Kidney (tissue), 14 donors: Measurements from ENCODE around the gene ADAMTS19. TPM values are rescaled to one million over a fixed set of nuclear protein-coding genes. Genes with fewer than 3 reads are reported as not detected.

Experiments
- DNase-seq, 5 donors: peaks; one replicate each; pipeline ENCODE4 v3.0.0-alpha.2; 2013 to 2020
- FAIRE-seq: peaks from 2 replicates; lab custom pipeline; 2012; peaks lifted over from hg19 to GRCh38; lab: Jason Lieb, UNC
- H3K27ac ChIP-seq, 2 donors: one replicate each; pipeline ENCODE4 v1.7.0; 2013; ENCODE audit warnings: low read depth in 2 of 2, low read length in 2 of 2, inconsistent platforms in 1 of 2
- H3K27me3 ChIP-seq: one replicate; pipeline ENCODE4 v1.7.1; 2013; ENCODE audit warnings: low read length, inconsistent platforms; ENCODE audit not compliant: control insufficient read depth, insufficient read depth
- H3K36me3 ChIP-seq, 3 donors: one replicate each; pipeline versions ENCODE4 v1.7.0 to v1.7.1; 2013; ENCODE audit warnings: low read length in 3 of 3, control low read depth in 1 of 3, inconsistent platforms in 1 of 3; ENCODE audit not compliant: insufficient read depth in 3 of 3, control insufficient read depth in 2 of 3
- H3K4me1 ChIP-seq, 3 donors: one replicate each; pipeline versions ENCODE4 v1.7.0 to v1.7.1; 2013; ENCODE audit warnings: low read length in 3 of 3, inconsistent platforms in 1 of 3, low read depth in 1 of 3; ENCODE audit not compliant: control insufficient read depth in 2 of 3, insufficient read depth in 2 of 3
- H3K4me3 ChIP-seq, 3 donors: one replicate each; pipeline versions ENCODE4 v1.7.0 to v1.8.1; 2013; ENCODE audit warnings: low read length in 3 of 3, control low read depth in 1 of 3, inconsistent platforms in 1 of 3
- H3K9ac ChIP-seq, 3 donors: one replicate each; pipeline versions ENCODE4 v1.7.0 to v1.7.1; 2013; ENCODE audit warnings: low read length in 3 of 3, control low read depth in 1 of 3, inconsistent platforms in 1 of 3
- H3K9me3 ChIP-seq, 3 donors: one replicate each; pipeline versions ENCODE4 v1.7.0 to v1.7.1; 2013; ENCODE audit warnings: low read length in 3 of 3, control low read depth in 1 of 3, inconsistent platforms in 1 of 3; ENCODE audit not compliant: control insufficient read depth in 2 of 3, insufficient read depth in 1 of 3
- intact Hi-C: fragments of 100-400 bp; cut with DNase I; formaldehyde crosslinking; loops from one replicate; pipeline ENCODE4 v1.11.1; 2022
- polyA plus RNA-seq: library from polyadenylated mRNA; stranded (reverse); fragments of 350-450 nt; fragmentation: Illumina TruSeq; extraction: RNeasy Lipid Tissue Mini Kit (QIAGEN cat#74804); gene quantifications from one replicate; pipeline ENCODE4 v1.2.3, GENCODE V29; 2014; ENCODE audit warnings: low read depth, low replicate concordance; ENCODE audit not compliant: insufficient read depth
- total RNA-seq: library from RNA; stranded (reverse); fragmentation: NEBNext Ultra II Directional; extraction: Animal tissue kit (Norgen Biotek cat#: 25700); gene quantifications from one replicate; pipeline ENCODE4 v1.2.1, GENCODE V29; 2021
- TF ChIP-seq, protein P1 (sequence below): IDR thresholded peaks from 3 replicates; pipeline ENCODE4 v1.5.1; 2012; ENCODE audit warnings: mild to moderate bottlenecking, moderate library complexity, borderline replicate concordance; ENCODE audit not compliant: insufficient read depth; ENCODE audit errors: extremely low read depth
- donor health status: control.
- donor health status: control.
- donor health status: control.
- donor health status: control.
- donor health status: control.
- donor health status: DM: yes; HTN: yes; CAD: no.
- donor health status: Normal renal cell carcinoma (clear cell type).

ADAMTS19 gene
- total and polyA plus RNA-seq, 2 donors from 2014 or later = 0.73 TPM; not detected in 1

DNA sequence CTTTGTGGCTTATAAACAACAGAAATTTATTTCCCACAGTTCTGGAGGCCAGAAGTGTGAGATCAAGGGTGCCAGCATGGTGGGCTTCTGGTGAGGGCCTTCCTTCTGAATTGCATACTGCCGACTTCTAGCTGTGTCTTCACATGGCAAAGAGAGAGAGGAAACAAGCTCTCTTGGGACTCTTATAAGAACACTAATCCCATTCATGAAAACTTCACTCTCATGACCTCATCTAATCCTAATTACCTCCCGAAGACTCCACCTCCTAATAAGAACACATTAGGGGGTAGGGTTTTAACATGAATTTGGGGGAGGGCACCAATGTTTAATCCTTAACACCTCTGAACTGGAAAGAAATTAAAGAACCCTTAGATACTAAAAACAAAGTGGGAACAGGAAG lies 211.9 kb downstream of the ADAMTS19 start:
- H3K9ac ChIP-seq = no peak overlapping the region
- no peak overlapping the region for H3K27ac ChIP-seq
- FAIRE-seq = no peak
- H3K9me3 ChIP-seq = no peaks in the 10 kb centered on the region
- H3K27me3 ChIP-seq = no peaks in the 10 kb centered on the region
- H3K36me3 ChIP-seq = no peaks in the 10 kb centered on the region
- H3K4me3 ChIP-seq = no peak overlapping the region
- intact Hi-C loops = no loop called here
- TF ChIP-seq, protein P1, sequence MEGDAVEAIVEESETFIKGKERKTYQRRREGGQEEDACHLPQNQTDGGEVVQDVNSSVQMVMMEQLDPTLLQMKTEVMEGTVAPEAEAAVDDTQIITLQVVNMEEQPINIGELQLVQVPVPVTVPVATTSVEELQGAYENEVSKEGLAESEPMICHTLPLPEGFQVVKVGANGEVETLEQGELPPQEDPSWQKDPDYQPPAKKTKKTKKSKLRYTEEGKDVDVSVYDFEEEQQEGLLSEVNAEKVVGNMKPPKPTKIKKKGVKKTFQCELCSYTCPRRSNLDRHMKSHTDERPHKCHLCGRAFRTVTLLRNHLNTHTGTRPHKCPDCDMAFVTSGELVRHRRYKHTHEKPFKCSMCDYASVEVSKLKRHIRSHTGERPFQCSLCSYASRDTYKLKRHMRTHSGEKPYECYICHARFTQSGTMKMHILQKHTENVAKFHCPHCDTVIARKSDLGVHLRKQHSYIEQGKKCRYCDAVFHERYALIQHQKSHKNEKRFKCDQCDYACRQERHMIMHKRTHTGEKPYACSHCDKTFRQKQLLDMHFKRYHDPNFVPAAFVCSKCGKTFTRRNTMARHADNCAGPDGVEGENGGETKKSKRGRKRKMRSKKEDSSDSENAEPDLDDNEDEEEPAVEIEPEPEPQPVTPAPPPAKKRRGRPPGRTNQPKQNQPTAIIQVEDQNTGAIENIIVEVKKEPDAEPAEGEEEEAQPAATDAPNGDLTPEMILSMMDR = no peak
- H3K4me1 ChIP-seq = no peaks in the 10 kb centered on the region
- DNase-seq = no peak

DNA sequence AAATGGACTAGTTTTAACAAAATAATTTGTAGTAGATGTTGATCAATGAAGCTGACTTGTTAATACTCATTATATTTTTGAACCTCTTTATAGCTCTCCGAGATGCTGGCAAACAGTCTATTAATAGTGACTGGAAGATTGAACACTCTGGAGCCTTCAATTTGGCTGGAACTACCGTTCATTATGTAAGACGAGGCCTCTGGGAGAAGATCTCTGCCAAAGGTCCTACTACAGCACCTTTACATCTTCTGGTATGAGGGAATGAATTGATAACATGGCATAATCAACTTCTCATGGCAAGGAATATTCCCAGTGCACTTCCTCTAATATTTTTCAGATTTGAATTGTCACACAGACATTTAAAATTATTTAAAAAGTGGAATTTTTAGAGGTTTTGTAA lies 219.6 kb downstream of the ADAMTS19 start:
- DNase-seq = no peak
- Histone ChIP-seq H3K36me3 (no peaks in the 10 kb centered on the region), H3K4me3 (no peak overlapping the region), H3K9me3 (no peaks in the 10 kb centered on the region), H3K4me1 (no peaks in the 10 kb centered on the region), H3K27ac (no peak overlapping the region), H3K9ac (no peak overlapping the region), H3K27me3 (no peaks in the 10 kb centered on the region)
- TF ChIP-seq, protein P1 = no peak
- intact Hi-C loops = no loop called here
- no peak for FAIRE-seq

DNA sequence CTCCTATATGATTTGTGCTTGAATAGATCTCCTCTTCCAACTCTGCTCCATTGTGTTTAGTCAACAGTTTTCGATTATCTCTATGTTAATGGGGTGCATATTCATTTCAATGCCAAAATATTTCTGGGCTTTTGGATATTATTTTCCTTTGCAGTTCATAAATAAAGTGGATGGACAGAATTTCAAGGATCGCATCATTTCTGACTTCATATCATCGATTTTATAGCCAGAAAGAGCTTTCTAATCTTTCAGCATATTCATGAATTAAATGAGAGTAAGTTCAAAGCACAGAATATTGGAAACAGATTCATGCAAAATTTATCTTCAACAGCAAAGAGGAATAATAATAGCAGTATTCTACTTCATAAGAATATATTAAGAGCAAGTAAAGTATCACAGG lies 227.8 kb downstream of the ADAMTS19 start:
- Histone ChIP-seq H3K4me1 (no peaks in the 10 kb centered on the region), H3K9ac (no peak overlapping the region), H3K36me3 (no peaks in the 10 kb centered on the region), H3K9me3 (no peaks in the 10 kb centered on the region), H3K4me3 (no peak overlapping the region), H3K27ac (no peak overlapping the region), H3K27me3 (no peaks in the 10 kb centered on the region)
- intact Hi-C loops = no loop called here
- TF ChIP-seq, protein P1 = no peak
- FAIRE-seq (no peak), DNase-seq (no peak)

DNA sequence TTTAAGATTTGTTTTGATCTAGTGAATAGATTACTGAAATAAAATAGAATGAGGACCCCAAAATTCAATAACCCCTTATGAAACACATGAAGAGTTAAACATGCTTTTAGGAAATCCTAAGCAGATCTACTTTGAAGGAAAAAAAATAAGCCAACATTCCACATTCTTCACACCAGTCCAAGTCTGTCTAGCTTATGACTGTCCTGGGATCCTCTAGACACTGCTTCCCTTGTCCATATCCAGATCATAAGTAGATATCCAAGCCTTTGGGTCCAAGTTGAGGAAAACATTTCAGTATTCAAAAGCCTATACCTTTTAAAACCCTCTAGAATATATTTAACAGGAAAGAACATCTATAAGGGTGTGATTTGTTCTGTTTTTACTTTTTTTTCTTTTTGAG lies 228.9 kb downstream of the ADAMTS19 start:
- no peaks in the 10 kb centered on the region for H3K4me1 ChIP-seq
- no peaks in the 10 kb centered on the region for H3K9me3 ChIP-seq
- no peak overlapping the region for H3K9ac ChIP-seq
- no peak for DNase-seq
- H3K27ac ChIP-seq = no peak overlapping the region
- intact Hi-C loops = no loop called here
- no peak overlapping the region for H3K4me3 ChIP-seq
- H3K27me3 ChIP-seq = no peaks in the 10 kb centered on the region
- FAIRE-seq = no peak
- H3K36me3 ChIP-seq = no peaks in the 10 kb centered on the region
- TF ChIP-seq, protein P1 = no peak
